NT2/D1 (cell line): Measurements from ENCODE around the gene SH3PXD2A.

Source experiments
- SUZ12 ChIP-seq: IDR thresholded peaks from 2 replicates; pipeline ENCODE4 v1.6.1; 2011; ENCODE audit not compliant: insufficient read length, insufficient read depth; ENCODE audit errors: extremely low read depth
- YY1 ChIP-seq: IDR thresholded peaks from 2 replicates; pipeline ENCODE4 v1.6.1; 2011; ENCODE audit not compliant: insufficient read length, insufficient read depth
- ZNF274 ChIP-seq: IDR thresholded peaks from 2 replicates; pipeline ENCODE4 v1.6.1; 2011; ENCODE audit warnings: mild to moderate bottlenecking, low read depth, low read length

DNA sequence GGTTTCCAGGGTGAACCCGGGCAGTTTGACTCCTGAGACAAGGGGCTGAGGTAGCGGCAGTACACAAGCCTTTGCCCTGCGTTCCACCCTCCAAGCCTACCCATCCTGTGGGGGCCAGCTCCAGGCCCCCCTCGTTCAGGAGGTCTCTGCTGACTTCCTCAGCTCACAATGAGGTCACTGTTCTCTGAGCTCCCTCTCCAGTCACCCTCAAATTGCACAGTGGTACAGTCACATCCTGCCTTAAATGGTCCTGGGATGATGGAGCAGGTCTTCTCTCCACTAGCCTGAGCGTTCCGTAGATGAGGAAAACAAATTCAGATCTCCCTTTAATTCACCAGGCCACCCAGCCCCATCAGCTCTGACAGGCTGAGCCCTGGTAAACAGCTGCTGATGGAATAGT is 90.2 kb downstream of the SH3PXD2A start:
- TF ChIP-seq ZNF274 = no peak
- no peak for TF ChIP-seq YY1
- no peak for TF ChIP-seq SUZ12
